ENCODE results near the gene RPAP3.
A peak's percentile ranks its signal among the peaks of the same experiment; 100 is the strongest.

RPAP3 gene, protein sequence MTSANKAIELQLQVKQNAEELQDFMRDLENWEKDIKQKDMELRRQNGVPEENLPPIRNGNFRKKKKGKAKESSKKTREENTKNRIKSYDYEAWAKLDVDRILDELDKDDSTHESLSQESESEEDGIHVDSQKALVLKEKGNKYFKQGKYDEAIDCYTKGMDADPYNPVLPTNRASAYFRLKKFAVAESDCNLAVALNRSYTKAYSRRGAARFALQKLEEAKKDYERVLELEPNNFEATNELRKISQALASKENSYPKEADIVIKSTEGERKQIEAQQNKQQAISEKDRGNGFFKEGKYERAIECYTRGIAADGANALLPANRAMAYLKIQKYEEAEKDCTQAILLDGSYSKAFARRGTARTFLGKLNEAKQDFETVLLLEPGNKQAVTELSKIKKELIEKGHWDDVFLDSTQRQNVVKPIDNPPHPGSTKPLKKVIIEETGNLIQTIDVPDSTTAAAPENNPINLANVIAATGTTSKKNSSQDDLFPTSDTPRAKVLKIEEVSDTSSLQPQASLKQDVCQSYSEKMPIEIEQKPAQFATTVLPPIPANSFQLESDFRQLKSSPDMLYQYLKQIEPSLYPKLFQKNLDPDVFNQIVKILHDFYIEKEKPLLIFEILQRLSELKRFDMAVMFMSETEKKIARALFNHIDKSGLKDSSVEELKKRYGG

DNA sequence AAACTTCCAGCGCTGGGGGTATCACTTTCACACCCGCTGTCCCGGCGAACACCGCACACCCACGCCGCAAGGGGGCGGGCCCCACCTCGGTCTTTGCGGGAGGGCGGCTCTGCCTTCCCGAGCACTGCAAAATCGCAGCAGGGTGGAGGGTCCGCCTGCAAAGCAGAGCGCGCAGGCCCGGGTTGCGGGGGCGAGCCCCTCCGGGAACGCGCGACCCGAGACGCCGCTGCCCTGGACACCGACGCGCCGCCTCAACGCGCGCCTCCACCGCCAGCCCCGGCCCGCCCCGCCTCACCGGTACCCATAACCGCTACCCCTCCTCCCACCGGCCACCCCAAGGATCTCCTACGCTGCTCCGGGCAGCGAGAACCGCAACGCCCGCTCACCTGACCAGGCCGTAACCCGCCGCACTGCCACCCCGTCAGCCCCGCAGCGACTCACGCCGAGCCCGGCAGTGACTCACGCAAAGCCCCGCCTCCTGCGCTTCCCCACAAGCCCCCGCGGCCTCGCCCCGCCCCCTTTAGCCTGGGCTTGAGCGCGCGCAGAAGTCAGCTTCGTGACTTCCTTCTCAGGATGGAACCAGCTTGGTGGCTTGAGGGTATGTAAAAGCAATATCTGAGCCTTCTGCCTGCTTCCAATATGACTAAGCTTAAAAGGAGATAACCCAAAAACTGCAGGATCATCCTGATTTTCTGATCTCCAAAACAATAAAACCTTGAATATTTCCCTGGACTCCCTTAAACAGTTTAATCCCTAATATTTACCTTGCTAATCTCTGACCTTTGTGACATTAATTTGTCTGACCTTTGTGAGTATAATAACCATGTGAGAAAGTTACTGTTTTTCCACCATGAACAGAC lies at the start of gene RPAP3:
Gene RPAP3 (minus strand): TSS at position 465 of the 860 bp plus-strand sequence. CDS start 3,190 bp downstream, outside the sequence.
- peak; percentile 99 for DNase-seq

DNA sequence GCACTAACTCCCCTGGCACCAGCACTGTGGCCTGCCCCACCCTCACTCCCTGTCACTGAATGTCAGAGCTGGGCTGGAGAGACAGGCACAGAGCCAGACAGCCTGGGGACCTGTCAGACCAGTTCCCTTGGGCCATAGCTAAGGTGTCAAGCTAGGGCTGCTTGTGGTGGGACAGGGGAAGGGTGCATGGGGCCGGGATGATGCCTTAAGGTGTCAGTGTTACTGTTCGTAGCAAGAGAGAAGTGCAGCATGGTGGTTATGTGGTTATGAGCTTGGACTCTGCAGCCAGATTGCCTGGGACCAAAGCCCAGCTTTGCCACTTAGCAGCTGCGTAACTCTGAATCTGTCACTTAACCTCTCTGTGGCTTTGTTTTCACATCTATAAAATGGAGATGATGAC lies 49.1 kb upstream of the RPAP3 start:
- no peak for DNase-seq

- DNase-seq: no peak
Measured at GRCh38 chr12:47754126-47754525, 48.3 kb upstream of the RPAP3 start.

DNA sequence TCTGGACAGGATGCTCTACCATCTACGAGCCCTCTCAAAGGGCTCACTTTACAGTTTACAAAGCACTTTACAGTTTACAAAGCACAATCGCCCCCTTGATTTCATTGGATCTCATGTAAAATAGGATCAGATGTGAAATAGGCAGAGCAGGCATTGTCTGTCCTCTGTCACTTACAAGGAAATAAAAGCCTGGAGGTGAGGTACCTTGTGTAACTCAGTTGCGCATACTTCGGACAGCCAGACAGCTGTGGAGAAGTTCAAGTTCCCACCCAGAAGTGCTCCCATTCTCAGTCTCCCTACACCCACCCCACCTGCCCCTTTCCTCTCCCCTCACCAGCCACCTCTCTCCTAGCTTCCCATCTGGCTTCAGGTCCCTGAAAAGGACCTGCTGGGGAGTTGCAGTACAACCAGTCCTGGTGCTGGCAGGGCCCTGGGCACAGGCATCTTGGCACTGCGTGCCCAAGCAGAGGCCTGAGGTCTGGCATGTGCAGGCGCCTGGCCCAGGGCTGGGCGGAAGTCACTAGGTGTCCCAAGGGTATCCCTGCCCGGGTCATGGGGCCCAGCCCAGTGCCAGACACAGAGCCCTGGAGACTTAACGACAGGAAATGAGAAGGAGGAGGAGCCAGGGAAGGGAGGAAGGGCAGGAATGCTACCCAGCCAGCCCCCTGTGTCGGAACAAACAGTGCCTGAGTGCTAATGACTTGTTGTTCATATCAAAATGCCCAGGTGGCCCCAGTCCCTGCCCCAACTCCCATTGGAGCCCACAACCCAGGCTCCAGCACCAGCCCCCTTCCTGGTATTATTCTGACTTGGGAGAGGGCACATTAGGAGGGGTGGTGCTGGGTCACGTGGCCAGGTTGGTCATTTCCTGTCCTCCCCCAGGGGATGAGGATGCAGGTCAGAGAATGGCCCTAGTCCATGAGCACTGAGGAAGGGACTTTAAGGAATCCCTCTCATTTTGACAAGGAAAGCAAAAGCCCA lies 47.5 kb upstream of the RPAP3 start:
- DNase-seq: no peak

GRCh38 chr12:47752552-47752951 lies 46.7 kb upstream of the RPAP3 start:
- DNase-seq: no peak

DNA sequence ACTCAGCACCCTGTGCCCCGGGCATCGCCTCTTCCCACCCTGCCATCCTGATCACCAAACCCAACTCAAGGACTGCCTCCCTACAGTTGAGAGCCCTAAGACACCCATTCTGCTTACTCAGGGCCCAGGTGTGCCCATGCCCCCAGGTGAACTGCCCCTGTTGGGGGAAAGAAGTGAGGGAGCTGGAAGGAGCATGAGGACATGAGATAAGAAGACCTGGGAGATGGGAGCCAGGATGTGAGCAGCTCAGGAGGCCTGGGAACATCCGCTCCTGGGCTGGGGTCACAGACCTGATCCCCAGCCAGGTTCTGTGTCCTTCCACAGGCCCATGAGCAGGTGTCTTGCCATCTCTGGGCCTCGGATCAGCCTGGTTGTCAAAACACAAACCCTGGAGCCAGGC lies 46.3 kb upstream of the RPAP3 start:
- no peak for DNase-seq

DNA sequence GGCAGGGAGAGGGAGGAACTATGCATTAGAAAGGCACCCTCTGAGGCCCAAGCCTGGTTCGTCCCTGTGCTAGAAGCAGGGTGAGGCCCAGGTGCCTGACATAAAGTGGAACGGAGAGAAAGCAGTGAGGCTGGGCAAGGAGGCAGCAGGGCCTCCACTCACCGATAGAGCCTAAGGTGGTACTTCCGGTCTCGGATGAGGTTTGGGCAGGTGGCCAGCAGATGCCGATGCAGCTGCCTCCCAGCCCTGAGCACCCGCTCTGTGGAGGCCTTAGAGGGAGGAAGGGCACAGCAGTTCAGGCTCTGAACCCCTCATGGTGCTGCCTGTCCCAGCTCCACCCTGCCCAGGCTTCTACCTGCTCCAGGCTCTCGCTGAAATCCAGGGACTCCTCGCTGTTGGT lies 45.7 kb upstream of the RPAP3 start:
- DNase-seq: no peak

DNA sequence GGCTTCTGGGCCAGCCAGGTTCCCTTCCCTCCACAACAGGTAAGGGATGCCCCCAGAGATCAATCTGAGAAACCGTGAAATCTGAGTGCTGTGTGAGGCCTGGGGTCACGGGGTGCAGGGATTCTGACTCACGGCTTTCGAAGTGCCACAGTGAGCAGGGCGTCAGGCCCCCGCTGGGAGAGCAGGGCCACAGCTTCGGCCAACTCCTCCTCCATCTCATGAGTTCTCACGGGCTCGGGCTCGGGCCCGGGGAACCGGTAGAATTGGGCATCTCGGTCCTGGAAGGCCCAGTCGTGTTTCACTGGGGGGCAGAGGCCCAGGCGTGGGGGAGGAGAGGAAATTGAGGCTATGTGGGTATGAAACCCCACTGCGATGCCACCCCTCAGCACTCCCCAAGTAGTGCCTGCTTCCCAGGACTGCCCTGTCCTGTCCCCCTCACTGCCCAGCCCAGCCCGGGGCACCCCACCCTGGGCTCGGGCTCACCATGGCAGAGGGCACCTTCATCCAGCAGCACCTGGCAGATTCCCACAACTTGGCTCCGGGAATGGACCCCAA lies 45.2 kb upstream of the RPAP3 start:
- DNase-seq: no peak

DNA sequence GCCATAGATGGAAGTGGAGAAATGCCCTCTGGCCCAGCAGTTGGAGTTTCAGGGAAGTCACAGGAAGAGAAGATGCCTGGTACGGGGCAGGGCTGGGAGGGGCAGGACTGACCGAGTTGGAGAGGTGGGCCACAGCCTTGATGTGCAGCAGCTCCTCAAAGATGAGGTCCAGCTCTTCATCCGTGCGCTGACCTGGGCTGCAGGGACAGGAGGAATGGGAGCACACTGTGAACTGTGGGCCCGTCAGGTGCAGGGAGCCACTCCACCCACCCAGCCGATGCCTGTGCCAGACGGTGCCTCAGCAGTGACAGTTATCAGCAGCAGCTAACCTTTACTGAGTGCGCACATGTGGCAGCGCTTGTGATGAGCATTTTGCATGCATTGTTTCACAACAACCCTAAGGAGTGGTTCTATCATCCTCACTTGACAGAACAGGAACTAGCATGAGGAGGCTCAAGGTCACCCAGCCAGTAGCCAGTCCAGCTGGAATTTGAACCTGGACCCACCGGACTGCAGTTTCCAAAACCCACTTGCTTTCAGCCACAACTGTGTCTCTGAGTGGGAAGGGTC lies 44.5 kb upstream of the RPAP3 start:
- no peak for DNase-seq

- DNase-seq: no peak
Measured at GRCh38 chr12:47748899-47749298, 43.1 kb upstream of the RPAP3 start.

GRCh38 chr12:47748507-47748828 lies 42.6 kb upstream of the RPAP3 start:
- no peak for DNase-seq

DNA sequence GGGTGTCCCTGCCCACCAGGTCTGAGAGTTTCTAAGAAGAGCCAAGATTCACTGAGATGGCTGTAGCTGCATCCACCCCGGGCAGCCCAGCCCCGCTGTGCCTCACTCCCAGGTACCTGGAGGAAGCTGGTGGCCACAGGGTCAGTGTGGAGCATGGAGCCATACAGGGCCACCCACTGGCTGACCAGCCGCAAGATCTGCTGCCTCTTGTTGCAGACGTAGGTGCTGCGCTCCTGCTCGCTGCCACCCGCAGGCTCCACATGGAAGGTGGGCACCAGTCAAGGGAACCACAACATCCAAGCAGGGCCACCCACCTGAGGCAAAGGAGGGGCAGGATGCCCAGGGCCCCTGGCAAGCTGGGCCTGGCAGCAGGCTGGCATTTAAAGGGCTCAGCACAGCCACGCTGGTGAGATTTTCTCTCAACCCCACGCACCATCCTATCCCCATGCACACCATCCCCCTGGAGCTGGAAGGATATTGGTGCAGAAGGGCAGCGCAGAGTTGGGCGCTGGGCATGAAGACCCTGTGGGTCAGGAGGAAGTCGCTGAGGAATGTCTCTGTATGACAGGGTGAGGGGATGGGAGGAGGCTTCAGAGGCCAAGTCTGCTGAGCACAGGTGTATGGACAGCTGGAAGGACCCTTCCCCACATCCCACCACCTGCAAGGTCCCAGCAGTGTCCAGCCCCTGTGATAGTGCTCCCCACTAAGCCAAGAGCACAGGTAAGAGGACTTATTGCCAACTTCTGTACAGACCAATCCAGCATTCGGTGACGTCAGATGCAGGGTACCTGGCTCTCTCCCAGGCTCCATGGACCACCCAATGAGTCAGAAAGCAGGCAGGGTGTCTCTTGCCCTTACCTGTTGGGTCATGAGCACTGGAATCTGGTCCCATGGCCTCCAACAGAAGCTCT lies 42.0 kb upstream of the RPAP3 start:
- no peak for DNase-seq

- DNase-seq: no peak
Measured at GRCh38 chr12:47747126-47747525, 41.3 kb upstream of the RPAP3 start.

- no peak for DNase-seq
Measured at GRCh38 chr12:47746523-47746922, 40.7 kb upstream of the RPAP3 start.

- DNase-seq: no peak
Measured at GRCh38 chr12:47746073-47746472, 40.2 kb upstream of the RPAP3 start.

GRCh38 chr12:47745485-47746041 lies 39.7 kb upstream of the RPAP3 start:
- DNase-seq: no peak

DNA sequence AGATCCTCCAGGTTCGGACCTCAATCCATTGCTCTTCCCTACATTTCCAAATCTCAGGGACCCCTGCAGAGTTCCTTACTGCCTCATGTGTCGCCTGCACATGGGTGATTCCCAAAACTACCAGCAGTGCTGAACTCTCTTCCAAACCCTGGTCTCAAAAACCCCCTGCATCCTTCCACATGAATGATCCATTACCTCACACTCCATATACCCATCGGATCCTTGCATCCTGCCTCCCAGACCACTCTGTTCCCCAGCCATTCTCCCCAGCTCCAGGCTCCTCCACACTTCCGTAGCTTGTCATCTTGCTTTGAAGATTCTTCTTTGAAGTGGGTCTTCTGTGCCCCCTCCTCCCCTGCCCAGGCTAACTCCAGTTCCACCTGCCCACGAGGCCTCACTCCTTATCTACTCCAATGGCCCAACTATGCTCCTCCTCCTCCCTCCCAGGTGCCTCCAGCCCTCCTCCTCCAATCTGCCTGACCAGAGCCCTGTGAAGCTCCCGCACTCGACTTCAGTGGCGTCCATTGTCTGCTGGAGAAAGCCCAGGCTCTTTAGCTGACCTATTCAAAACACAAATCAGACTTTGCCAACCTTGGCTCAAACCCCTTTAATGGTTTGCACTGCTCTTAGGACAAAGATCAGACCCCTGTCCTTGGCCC lies 39.1 kb upstream of the RPAP3 start:
- no peak for DNase-seq

DNA sequence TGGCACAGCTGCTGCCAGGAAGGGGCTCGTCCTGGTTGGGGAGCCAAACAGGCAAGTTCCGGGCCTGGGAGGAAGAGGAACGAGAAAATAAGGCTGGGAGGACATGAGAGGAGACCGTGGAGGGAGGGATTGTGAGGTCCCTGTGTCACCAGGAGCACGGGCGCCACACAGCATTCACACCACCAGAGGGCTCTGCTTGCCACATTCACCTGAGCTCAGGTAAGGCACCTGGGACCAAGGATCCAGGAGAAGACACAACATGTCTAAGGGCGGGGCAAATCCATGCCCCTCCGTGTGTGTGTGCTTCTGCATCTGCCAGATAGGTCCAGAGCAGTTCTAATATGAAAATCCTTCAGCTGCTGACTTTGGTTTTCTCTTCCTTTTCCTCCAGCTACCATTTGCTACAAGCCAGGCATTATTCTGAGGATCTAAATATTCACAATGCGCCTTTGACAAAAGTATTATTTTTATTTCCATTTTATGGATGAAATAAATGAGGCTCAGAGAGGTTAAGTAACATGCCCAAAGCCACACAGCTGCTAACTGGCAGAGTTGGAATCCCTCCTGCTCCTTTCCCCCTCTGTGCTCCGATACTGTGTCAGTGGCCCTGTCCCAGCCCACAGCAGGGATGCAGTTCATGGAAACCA lies 38.3 kb upstream of the RPAP3 start:
- DNase-seq: peak; percentile 69

DNA sequence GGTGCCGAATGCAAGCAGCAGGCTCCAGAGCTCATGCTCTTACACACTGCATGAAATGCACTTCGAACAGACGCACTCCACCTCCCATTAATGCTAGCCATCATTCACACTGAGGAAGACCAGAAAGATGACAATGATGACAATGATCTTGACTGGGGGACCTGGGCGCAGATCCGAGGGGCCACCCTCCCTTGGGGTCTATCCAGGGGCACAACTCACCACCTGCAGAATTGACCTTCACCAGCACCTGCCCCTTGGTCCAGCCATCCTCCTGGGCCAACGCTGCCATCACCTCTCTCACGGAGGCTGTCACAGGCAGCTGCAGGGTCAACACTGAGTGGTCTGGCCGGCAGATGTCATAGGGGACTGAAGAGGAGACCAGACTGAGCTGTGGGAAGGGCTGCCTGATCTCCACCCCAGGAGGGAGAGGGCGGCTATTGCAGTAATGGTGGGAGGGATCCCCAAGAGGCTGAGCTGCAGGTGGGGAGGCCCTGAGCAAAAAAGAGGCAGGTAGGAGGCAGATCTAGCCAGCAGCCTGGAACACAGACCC lies 37.6 kb upstream of the RPAP3 start:
- no peak for DNase-seq
